HG03378 (cell line): Measurements from ENCODE around the gene HPN.
A peak's percentile ranks its signal among the peaks of the same experiment; 100 is the strongest.
"Not testable (repeated sequence)": the region's sequence is repeated elsewhere in the genome, so short reads cannot be mapped to it uniquely, and the experiment has no call there.

Experiments
- ATAC-seq: cut with Tn5 transposase; IDR thresholded peaks from one replicate; pipeline ENCODE4 v1.9.1; 2021; ENCODE audit warnings: mild to moderate bottlenecking, moderate library complexity; ENCODE audit not compliant: unreplicated experiment

The HPN gene

GRCh38 chr19:35027009-35027408 is 14.5 kb upstream of the HPN start:
- no peak for ATAC-seq

GRCh38 chr19:35027851-35028599 is 13.5 kb upstream of the HPN start:
- ATAC-seq, result no peak

- not testable (repeated sequence) for ATAC-seq
These were observed 13.0 kb upstream of the HPN start for GRCh38 chr19:35028600-35028885.

- ATAC-seq, result not testable (repeated sequence)
These were observed 12.2 kb upstream of the HPN start for GRCh38 chr19:35029275-35029736.

GRCh38 chr19:35029737-35030256 is 11.7 kb upstream of the HPN start:
- ATAC-seq, result no peak

GRCh38 chr19:35030257-35031071 is 11.1 kb upstream of the HPN start, which contains the start of gene SCN1B:
Gene SCN1B (plus strand): TSS chr19:35030470. CDS start chr19:35030821, 351 bp downstream.
- no peak for ATAC-seq

GRCh38 chr19:35031072-35031881 is 10.2 kb upstream of the HPN start:
- ATAC-seq, result no peak

GRCh38 chr19:35032356-35032865 is 9.1 kb upstream of the HPN start:
- ATAC-seq, result no peak

GRCh38 chr19:35033067-35034004 is 8.2 kb upstream of the HPN start:
- no peak for ATAC-seq

GRCh38 chr19:35034005-35034502 is 7.5 kb upstream of the HPN start:
- no peak for ATAC-seq

- no peak for ATAC-seq
These were observed 6.7 kb upstream of the HPN start for GRCh38 chr19:35034588-35035382.

- ATAC-seq, result peak; percentile 46
These were observed 3.6 kb upstream of the HPN start for GRCh38 chr19:35037716-35038622.

GRCh38 chr19:35038623-35039512 is 2.7 kb upstream of the HPN start:
- no peak for ATAC-seq

- ATAC-seq, result no peak
These were observed 1.4 kb upstream of the HPN start for GRCh38 chr19:35039881-35040825.

- no peak for ATAC-seq
These were observed 534 bp upstream of the HPN start for GRCh38 chr19:35040826-35041547.
